Thoracic aorta (tissue), 2 donors: ENCODE results near the gene TLX3. TPM values are rescaled to one million over a fixed set of nuclear protein-coding genes. Genes with fewer than 3 reads are reported as not detected.

ENCODE experiments used
- ATAC-seq: fragments of 150-250 bp; one replicate; pipeline ENCODE4 v1.8.0; 2017; ENCODE audit warnings: low read depth; ENCODE audit not compliant: insufficient number of reproducible peaks, low FRiP score
- DNase-seq: peaks from one replicate; pipeline ENCODE4 v3.0.0-alpha.2; 2020; ENCODE audit warnings: low spot score
- H3K27ac ChIP-seq, 2 donors: fragments of 200-600 bp; sonication (generic); 1 replicate in 1 of 2; 2 replicates in 1 of 2; pipeline ENCODE4 v1.5.1; 2016; ENCODE audit warnings: mild to moderate bottlenecking in 2 of 2, moderate library complexity in 2 of 2
- H3K27me3 ChIP-seq: fragments of 200-600 bp; sonication (generic); replicated peaks from 2 replicates; pipeline ENCODE4 v1.6.0; 2016; ENCODE audit warnings: mild to moderate bottlenecking; ENCODE audit not compliant: insufficient read depth
- H3K36me3 ChIP-seq: fragments of 200-600 bp; sonication (generic); one replicate; pipeline ENCODE4 v1.5.1; 2016
- H3K4me1 ChIP-seq, 2 donors: fragments of 200-600 bp; sonication (generic); 1 replicate in 1 of 2; 2 replicates in 1 of 2; pipeline versions ENCODE4 v1.5.1 to v1.6.0; 2016; ENCODE audit warnings: low read depth in 2 of 2, mild to moderate bottlenecking in 1 of 2; ENCODE audit not compliant: control insufficient read depth in 1 of 2
- H3K4me3 ChIP-seq: fragments of 200-600 bp; sonication (generic); 2 replicates; pipeline ENCODE4 v1.5.1; 2016; ENCODE audit warnings: mild to moderate bottlenecking
- H3K9me3 ChIP-seq: fragments of 200-600 bp; sonication (generic); 2 replicates; pipeline ENCODE4 v1.5.1; 2016
- CTCF ChIP-seq: fragments of 200-600 bp; sonication (generic); IDR thresholded peaks from one replicate; pipeline ENCODE4 v1.5.1; 2019; ENCODE audit warnings: antibody characterized with exemption
- total RNA-seq, 2 donors: library from RNA; depleted of rRNA; stranded (reverse); fragments of >200 nt; gene quantifications; one replicate each; pipeline versions ENCODE4 v1.1.0 to v1.2.3, GENCODE V29; 2016

Gene TLX3
- total RNA-seq, result not detected

- Histone ChIP-seq H3K36me3 (no peaks in the 10 kb centered on the region), H3K4me1 (peaks cover 24 to 41% of the 10 kb centered on the region in 2 donors), H3K4me3 (no peak within 1 kb of the TSS), H3K27me3 (peaks cover 8% of the 10 kb centered on the region), H3K27ac (no peak within 1 kb of the TSS), H3K9me3 (no peaks in the 10 kb centered on the region)
- DNase-seq (no peak), ATAC-seq (no peak)
- no peak for TF ChIP-seq CTCF
Observed at GRCh38 chr5:171308453-171309275, at the start of gene TLX3. TSS of gene TLX3 (plus strand) at chr5:171309248. CDS start at chr5:171309366, 118 bp downstream.

GRCh38 chr5:171261361-171261760, 47.7 kb upstream of the TLX3 start:
- H3K9me3 ChIP-seq, result no peaks in the 10 kb centered on the region
- no peak overlapping the region for H3K27ac ChIP-seq
- TF ChIP-seq CTCF, result no peak
- ATAC-seq, result no peak
- no peaks in the 10 kb centered on the region for H3K36me3 ChIP-seq
- H3K4me1 ChIP-seq, result no peaks in the 10 kb centered on the region
- no peaks in the 10 kb centered on the region for H3K27me3 ChIP-seq
- H3K4me3 ChIP-seq, result no peak overlapping the region
- DNase-seq, result no peak

- DNase-seq (no peak), ATAC-seq (no peak)
- no peaks in the 10 kb centered on the region for H3K9me3 ChIP-seq
- H3K4me3 ChIP-seq, result no peak overlapping the region
- H3K27ac ChIP-seq, result no peak overlapping the region
- H3K36me3 ChIP-seq, result no peaks in the 10 kb centered on the region
- no peaks in the 10 kb centered on the region for H3K4me1 ChIP-seq
- no peaks in the 10 kb centered on the region for H3K27me3 ChIP-seq
- TF ChIP-seq CTCF, result no peak
Observed at GRCh38 chr5:171261904-171262303, 47.1 kb upstream of the TLX3 start.

- Histone ChIP-seq H3K4me3 (no peak overlapping the region), H3K4me1 (no peaks in the 10 kb centered on the region), H3K27ac (no peak overlapping the region), H3K27me3 (no peaks in the 10 kb centered on the region), H3K9me3 (no peaks in the 10 kb centered on the region), H3K36me3 (no peaks in the 10 kb centered on the region)
- TF ChIP-seq CTCF, result no peak
- DNase-seq, result no peak
- ATAC-seq, result no peak
Observed at GRCh38 chr5:171263181-171263580, 45.9 kb upstream of the TLX3 start.

- no peak for TF ChIP-seq CTCF
- ATAC-seq, result no peak
- no peaks in the 10 kb centered on the region for H3K9me3 ChIP-seq
Observed at GRCh38 chr5:171264843-171265242, 44.2 kb upstream of the TLX3 start.

More at GRCh38 chr5:171264843-171265242, 44.2 kb upstream of the TLX3 start:
- H3K4me3 ChIP-seq, result no peak overlapping the region
- no peak overlapping the region for H3K27ac ChIP-seq
- H3K4me1 ChIP-seq, result no peaks in the 10 kb centered on the region
- H3K27me3 ChIP-seq, result no peaks in the 10 kb centered on the region
- DNase-seq, result no peak
- H3K36me3 ChIP-seq, result no peaks in the 10 kb centered on the region
